HFFc6 (cell line): ENCODE results near the gene PPP2R5B. TPM values are rescaled to one million over a fixed set of nuclear protein-coding genes. Genes with fewer than 3 reads are reported as not detected.

Experiments used
- DNase-seq: peaks from one replicate; pipeline ENCODE4 v3.0.0-alpha.2; 2018
- H3K27ac Mint-ChIP-seq: 2 replicates; pipeline ENCODE4 v1.8.0; 2020; ENCODE audit warnings: mild to moderate bottlenecking, mixed read lengths
- H3K27me3 Mint-ChIP-seq: 2 replicates; pipeline ENCODE4 v1.8.0; 2021; ENCODE audit warnings: mild to moderate bottlenecking, moderate library complexity, mixed read lengths; ENCODE audit not compliant: insufficient read depth
- H3K36me3 Mint-ChIP-seq: 2 replicates; pipeline ENCODE4 v1.8.0; 2021; ENCODE audit warnings: low read depth, mixed read lengths
- H3K4me1 Mint-ChIP-seq: 2 replicates; pipeline ENCODE4 v1.8.0; 2020; ENCODE audit warnings: low read depth, mixed read lengths
- H3K4me3 Mint-ChIP-seq: 2 replicates; pipeline ENCODE4 v1.8.0; 2020; ENCODE audit warnings: mild to moderate bottlenecking, moderate library complexity, mixed read lengths
- H3K9me3 Mint-ChIP-seq: 2 replicates; pipeline ENCODE4 v1.8.0; 2020; ENCODE audit warnings: mild to moderate bottlenecking, mixed read lengths
- CTCF ChIP-seq: fragments of 200-600 bp; sonication (generic); IDR thresholded peaks from 2 replicates; pipeline ENCODE4 v1.5.0; 2021; ENCODE audit warnings: antibody characterized with exemption, mild to moderate bottlenecking
- total RNA-seq, 6 experiments: library from RNA; stranded (reverse); fragmentation: NEBNext Ultra II Directional; extraction: Animal tissue kit (Norgen Biotek cat#: 25700); gene quantifications; 2 replicates in 1 of 6; 3 replicates in 5 of 6; pipeline ENCODE4 v1.2.3, GENCODE V29; 2021

Gene PPP2R5B
- total RNA-seq, 6 experiments from 2014 or later, result 16.2 to 28.1 (median 19.6) TPM

- no peaks in the 10 kb centered on the region for H3K9me3 Mint-ChIP-seq
- H3K27ac Mint-ChIP-seq, result no peak overlapping the region
- H3K4me1 Mint-ChIP-seq, result peaks cover 8% of the 10 kb centered on the region
- no peak for DNase-seq
- no peak overlapping the region for H3K4me3 Mint-ChIP-seq
- TF ChIP-seq CTCF, result no peak
- peaks cover 15% of the 10 kb centered on the region; the same call in 1 of the 2 replicates for H3K36me3 Mint-ChIP-seq
- peaks cover 31% of the 10 kb centered on the region for H3K27me3 Mint-ChIP-seq
Measured at GRCh38 chr11:64936539-64936938, 12.1 kb downstream of the PPP2R5B start.

GRCh38 chr11:64947208-64947814 lies 22.8 kb downstream of the PPP2R5B start:
- peak; percentile 24; the same call in 1 of the 2 replicates for TF ChIP-seq CTCF
- no peaks in the 10 kb centered on the region for H3K36me3 Mint-ChIP-seq
- no peak overlapping the region for H3K27ac Mint-ChIP-seq
- H3K4me1 Mint-ChIP-seq, result peaks cover 8% of the 10 kb centered on the region
- peak; percentile 63 for DNase-seq
- H3K27me3 Mint-ChIP-seq, result peaks cover 36% of the 10 kb centered on the region
- H3K4me3 Mint-ChIP-seq, result no peak overlapping the region
- no peaks in the 10 kb centered on the region for H3K9me3 Mint-ChIP-seq

- Mint-ChIP-seq H3K4me1 (peaks cover 8% of the 10 kb centered on the region), H3K27ac (no peak overlapping the region), H3K9me3 (no peaks in the 10 kb centered on the region), H3K36me3 (no peaks in the 10 kb centered on the region), H3K4me3 (no peak overlapping the region), H3K27me3 (peaks cover 30% of the 10 kb centered on the region)
- no peak for DNase-seq
- TF ChIP-seq CTCF, result no peak
Measured at GRCh38 chr11:64951529-64951928, 27.0 kb downstream of the PPP2R5B start.

GRCh38 chr11:64954201-64954600 lies 29.7 kb downstream of the PPP2R5B start:
- DNase-seq, result no peak
- H3K4me3 Mint-ChIP-seq, result no peak overlapping the region
- no peak overlapping the region for H3K27ac Mint-ChIP-seq
- no peaks in the 10 kb centered on the region for H3K36me3 Mint-ChIP-seq
- peaks cover under 1% of the 10 kb centered on the region; the same call in 1 of the 2 replicates for H3K4me1 Mint-ChIP-seq
- H3K9me3 Mint-ChIP-seq, result no peaks in the 10 kb centered on the region
- no peak for TF ChIP-seq CTCF
- H3K27me3 Mint-ChIP-seq, result peaks cover 31% of the 10 kb centered on the region

- no peak for DNase-seq
- H3K4me3 Mint-ChIP-seq, result no peak overlapping the region
- peaks cover 8% of the 10 kb centered on the region for H3K4me1 Mint-ChIP-seq
- H3K36me3 Mint-ChIP-seq, result no peaks in the 10 kb centered on the region
- peaks cover 6% of the 10 kb centered on the region; the same call in 1 of the 2 replicates for H3K27me3 Mint-ChIP-seq
- no peaks in the 10 kb centered on the region for H3K9me3 Mint-ChIP-seq
- TF ChIP-seq CTCF, result no peak
- H3K27ac Mint-ChIP-seq, result no peak overlapping the region
Measured at GRCh38 chr11:64959498-64959897, 35.0 kb downstream of the PPP2R5B start.
